COLO829 (cell line): ENCODE results near the gene SLCO4A1.

Source experiments
- DNase-seq: peaks from one replicate; pipeline ENCODE4 v3.0.0; 2012; ENCODE audit warnings: low spot score

The SLCO4A1 gene

DNA sequence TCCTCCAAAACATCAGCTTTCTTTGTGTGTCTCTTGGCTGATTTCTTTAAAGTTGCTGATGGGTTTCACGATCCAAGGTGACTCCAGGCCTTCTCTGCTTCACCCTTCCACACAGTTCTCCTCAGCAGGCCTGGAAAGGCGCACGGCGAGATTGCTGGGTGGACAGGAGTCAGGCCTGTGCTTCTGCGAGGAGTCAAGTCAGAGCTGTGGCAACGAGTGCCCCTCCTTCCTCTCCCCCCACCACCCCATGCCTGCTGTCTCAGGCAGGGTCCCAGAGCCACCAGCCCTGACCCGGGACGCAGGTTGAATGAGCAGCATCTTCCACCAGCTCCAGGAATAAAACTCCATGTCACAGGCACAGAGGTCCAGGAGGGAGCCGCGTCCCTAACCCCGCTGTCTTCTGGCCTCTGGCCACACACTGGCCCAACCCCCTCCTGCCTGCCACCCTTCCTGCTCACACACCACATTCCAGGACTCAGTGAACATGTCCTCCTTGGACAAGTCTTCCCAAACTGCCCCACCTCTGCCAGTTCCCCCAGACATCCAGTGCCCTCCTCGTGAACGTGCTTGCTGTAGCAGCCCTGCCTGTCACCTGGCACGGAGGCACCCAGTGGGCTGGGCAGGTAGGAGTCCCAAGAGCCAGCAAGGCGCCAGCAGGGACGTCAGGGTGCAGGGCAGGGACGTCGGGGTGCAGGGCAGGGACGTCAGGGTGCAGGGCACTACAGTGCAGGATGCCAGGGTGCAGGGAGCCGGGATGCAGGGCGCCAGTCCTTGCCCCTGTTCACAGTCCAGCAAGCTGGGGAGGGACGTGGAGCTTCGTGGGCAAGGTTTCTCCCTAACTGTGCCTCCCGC, 59.1 kb downstream of the SLCO4A1 start:
- no peak for DNase-seq

DNA sequence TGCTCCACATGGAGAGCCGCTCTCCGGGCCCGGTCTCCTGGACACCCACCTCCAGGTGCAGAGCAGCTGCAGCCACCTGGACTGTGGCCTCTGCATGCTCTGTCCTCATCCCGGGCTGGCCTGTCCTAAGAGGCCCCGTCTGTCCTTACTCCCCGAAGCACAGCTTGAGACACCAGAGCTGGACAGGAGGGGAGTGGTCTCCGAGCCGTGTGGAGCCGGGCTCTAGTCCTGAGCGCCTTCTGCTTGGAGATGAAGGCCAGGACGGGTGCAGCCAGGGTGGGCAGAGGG, 59.7 kb downstream of the SLCO4A1 start:
- no peak for DNase-seq

- peak; percentile 93 for DNase-seq
These were observed 60.9 kb downstream of the SLCO4A1 start for GRCh38 chr20:62702895-62703852.

DNA sequence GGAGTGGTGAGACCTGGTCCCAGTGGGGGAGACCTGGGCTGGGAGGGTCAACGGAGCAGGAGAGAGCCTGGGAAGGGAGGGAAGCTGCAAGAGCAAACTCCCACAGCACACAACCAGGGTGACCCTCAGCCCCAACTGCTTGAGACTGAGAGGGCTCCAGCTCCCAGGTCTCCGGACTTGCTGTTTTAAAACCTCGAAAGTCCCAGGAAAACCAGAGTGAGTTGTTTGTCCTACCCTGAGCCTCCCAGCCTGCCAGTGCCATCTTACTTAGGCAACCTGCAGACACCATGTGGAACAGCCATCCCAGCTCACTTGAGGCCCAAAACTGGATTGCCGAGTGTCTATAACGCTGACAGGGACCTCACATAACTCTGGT, 61.5 kb downstream of the SLCO4A1 start:
- DNase-seq: no peak

GRCh38 chr20:62704341-62704948, 62.1 kb downstream of the SLCO4A1 start:
- DNase-seq: peak; percentile 94

DNA sequence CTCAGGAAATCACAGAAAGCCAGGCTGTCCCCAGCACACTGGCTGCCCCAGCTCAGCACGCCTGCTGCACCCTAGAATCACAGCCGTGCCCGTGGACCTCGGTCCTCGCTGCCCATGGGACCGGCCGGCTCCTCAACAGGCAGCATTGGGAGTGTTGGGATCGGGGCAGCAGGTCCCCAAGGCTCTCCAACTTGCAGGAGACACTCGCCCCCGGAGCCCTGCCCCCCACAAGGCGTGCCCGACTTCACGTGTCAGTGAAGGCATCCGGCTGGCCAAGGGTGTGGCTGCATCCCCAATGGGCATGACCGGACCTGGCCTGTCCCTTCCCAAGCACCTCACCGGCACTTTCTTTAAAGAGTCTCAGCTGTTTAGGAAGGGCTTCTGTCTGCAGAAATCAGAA, 63.3 kb downstream of the SLCO4A1 start:
- DNase-seq: no peak

DNA sequence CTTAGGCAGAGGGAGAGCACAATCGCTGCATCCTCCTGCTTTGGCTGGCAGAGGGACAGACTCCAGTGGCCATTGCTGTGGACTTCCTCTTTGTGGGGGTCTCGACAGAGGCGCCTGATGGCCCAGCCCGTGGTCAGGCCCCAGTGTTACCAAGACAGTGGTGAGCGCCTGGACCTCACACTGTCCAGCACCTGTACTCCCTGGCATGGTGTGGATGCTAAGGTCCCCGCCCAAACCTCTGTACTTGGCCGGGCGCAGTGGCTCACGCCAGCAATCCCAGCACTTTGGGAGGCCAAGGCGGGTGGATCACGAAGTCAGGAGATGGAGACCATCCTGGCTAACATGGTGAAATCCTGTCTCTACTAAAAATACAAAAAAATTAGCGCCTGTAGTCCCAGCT, 64.0 kb downstream of the SLCO4A1 start:
- no peak for DNase-seq

GRCh38 chr20:62706857-62707256, 64.6 kb downstream of the SLCO4A1 start:
- DNase-seq: no peak

DNA sequence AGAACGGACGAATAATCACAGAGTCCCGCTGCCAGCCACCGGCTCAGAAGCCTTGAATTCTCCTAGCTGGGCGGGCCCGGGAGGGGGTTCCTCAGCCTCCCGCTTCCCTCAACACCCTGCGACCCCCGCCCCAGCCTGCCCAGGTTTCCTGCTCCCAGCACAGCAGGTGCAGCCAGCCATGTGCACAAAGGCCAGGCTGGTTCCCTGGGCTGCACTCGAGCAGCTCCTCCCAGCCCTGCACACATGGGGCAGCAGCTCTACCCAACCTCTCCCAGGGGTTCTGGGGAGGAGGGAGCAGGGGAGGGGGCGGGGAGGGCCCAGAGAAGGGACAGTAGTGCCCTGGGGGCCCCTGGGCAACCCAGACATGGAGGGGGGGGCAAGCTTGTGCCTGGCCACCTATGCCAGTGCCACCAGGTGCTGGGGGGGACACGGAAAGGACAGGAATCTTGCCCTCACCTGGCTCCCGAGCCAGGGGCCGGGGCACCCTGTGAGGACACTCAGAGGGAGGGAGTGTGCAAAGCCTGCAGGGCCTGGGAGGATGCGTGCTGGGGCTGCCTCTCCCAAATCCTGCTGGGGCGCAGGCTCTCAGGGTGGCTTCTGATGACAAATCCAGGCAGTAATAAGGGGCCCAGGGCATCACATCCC, 65.1 kb downstream of the SLCO4A1 start:
- DNase-seq: no peak

DNA sequence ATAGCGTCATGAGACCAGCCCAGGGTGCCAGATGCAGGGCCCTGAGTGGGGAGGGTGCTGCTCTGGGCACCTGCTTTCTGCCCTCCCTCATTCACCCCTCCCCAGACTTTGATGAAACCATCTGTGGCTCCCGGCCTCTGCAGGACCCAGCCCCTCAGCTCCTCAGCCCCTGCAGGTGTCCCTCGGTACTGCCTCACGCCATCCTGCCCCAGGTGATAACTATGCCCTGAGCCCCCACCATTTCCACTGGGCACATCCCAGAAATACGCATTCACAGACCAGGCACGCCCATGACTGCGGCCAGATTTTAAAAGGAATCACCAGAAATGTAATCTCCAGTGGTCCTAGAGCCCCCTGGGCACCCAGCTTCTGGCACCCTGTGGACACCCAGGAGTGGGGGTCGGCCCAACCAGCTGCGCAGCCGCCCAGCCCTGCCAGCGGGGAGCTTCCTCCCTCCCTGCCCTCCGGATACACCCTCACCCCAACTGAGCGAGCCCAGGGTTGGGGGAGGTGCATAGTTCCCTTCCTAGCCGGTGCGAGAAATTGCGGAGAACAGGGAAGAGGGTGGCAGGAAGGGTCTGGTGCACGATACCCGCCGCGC, 65.7 kb downstream of the SLCO4A1 start:
- no peak for DNase-seq

GRCh38 chr20:62708591-62709536, 66.6 kb downstream of the SLCO4A1 start, which contains the start of gene NTSR1:
Gene NTSR1 (plus strand): TSS chr20:62708836. CDS start chr20:62709208, 372 bp downstream.
- no peak for DNase-seq

GRCh38 chr20:62709537-62709905, 67.2 kb downstream of the SLCO4A1 start:
- no peak for DNase-seq

DNA sequence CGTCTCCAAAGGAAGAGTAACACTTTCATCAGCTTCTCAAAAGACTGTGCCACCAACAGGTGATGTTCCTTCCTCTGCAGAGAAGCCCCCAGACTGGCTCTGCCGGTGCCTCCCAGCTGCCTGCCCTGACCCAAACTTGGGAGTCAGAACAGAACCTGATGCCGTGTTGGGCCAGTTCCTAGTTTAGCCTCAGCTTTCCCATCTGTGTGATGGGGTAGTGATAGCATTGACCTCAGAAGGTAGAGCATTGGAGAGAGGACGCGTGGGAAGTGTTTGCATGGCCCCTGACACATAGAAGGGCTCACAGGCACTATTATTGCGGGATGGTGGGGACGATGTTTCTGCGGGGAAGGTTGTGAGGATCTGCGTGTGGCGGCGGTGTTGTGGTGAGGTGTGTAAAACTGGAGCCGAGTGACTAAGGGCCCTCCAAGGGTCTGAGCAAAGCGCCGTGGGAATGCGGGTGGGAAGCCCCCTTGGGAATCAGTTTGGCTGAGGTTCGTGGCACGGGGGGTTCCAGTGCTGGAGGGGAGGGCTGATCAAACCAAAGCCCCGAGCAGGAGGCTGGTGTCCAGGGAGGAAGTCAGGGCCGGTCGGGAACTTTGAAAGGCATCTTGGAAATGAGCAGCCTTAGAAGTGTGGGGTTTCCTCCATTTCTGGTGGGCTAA, 68.0 kb downstream of the SLCO4A1 start:
- DNase-seq: no peak

- DNase-seq: no peak
These were observed 68.8 kb downstream of the SLCO4A1 start for GRCh38 chr20:62710886-62711702.

GRCh38 chr20:62711703-62712101, 69.4 kb downstream of the SLCO4A1 start:
- DNase-seq: no peak

- no peak for DNase-seq
These were observed 70.3 kb downstream of the SLCO4A1 start for GRCh38 chr20:62712606-62713005.

- DNase-seq: no peak
These were observed 71.7 kb downstream of the SLCO4A1 start for GRCh38 chr20:62714006-62714405.

DNA sequence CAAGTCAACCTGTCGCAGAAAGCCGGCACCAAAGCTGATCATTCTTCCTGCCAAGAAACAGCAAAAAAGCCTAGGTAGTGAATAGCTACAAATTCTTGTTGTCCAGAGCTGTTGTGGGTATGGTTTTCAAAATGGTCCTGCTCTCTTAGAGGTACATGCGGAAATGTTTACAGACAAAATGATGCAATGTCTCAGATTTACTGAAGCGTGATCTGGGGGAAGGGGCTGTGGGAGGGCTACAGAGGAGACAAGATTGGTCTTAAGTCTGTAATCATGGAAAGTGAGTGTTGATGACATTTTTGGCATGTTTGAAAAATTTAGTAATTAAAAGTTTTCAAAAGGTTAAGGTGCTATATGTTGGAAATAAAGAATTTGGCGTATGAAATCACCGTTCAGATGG, 72.5 kb downstream of the SLCO4A1 start:
- no peak for DNase-seq

DNA sequence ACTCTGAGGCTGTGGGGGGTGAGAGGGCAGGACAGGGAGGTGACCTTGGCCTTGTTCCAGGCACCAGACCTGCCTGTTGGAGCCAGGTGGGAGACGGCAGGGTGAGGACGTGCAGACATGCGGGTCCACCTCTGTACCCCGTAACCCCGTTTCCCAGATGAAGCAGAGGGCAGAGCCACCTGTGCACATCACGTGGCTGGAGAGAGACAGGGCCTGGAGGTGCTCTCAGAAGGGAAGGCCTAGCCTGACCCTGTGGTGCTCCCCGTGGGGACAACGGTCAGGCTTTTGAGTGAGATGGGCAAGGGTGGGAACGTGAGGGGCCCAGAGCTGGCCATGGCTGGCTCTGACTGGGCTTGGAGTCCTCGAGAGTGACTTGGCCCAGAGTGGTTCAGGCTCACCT, 72.9 kb downstream of the SLCO4A1 start:
- DNase-seq: no peak
